NB4 (cell line): Measurements from ENCODE around the gene BMPR1B.

Experiments used
- DNase-seq: peaks from one replicate; pipeline ENCODE4 v3.0.0; 2010; ENCODE audit warnings: low read depth
- H3K4me3 ChIP-seq: one replicate; pipeline ENCODE4 v1.5.1; 2011; ENCODE audit warnings: mild to moderate bottlenecking, low read depth, low read length, moderate library complexity
- CTCF ChIP-seq: IDR thresholded peaks from one replicate; pipeline ENCODE4 v1.5.1; 2012; ENCODE audit warnings: low read depth, low read length
- MYC ChIP-seq: IDR thresholded peaks from 2 replicates; pipeline ENCODE4 v1.6.1; 2011; ENCODE audit warnings: low read depth, low read length
- POLR2A ChIP-seq: IDR thresholded peaks from 2 replicates; pipeline ENCODE4 v1.6.1; 2011; ENCODE audit warnings: mild to moderate bottlenecking; ENCODE audit not compliant: insufficient read length; ENCODE audit errors: extremely low read depth
- TF ChIP-seq, protein P1 (sequence below): IDR thresholded peaks from 2 replicates; pipeline ENCODE4 v1.6.1; 2011; ENCODE audit warnings: low read depth, low read length

The BMPR1B gene

GRCh38 chr4:94782707-94783106 is 25.0 kb downstream of the BMPR1B start:
- TF ChIP-seq MYC (no peak), CTCF (no peak), POLR2A (no peak)
- TF ChIP-seq, protein P1, sequence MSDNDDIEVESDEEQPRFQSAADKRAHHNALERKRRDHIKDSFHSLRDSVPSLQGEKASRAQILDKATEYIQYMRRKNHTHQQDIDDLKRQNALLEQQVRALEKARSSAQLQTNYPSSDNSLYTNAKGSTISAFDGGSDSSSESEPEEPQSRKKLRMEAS, result no peak
- DNase-seq, result no peak
- no peak overlapping the region for H3K4me3 ChIP-seq

- no peak for DNase-seq
- TF ChIP-seq CTCF (no peak), MYC (no peak), POLR2A (no peak)
- TF ChIP-seq, protein P1, result no peak
- H3K4me3 ChIP-seq, result no peak overlapping the region
These were observed 33.9 kb downstream of the BMPR1B start for GRCh38 chr4:94791701-94792100.

- TF ChIP-seq CTCF (no peak), POLR2A (no peak), MYC (no peak)
- TF ChIP-seq, protein P1, result no peak
- DNase-seq, result no peak
- no peak overlapping the region for H3K4me3 ChIP-seq
These were observed 41.1 kb downstream of the BMPR1B start for GRCh38 chr4:94798808-94799207.

GRCh38 chr4:94801016-94801415 is 43.3 kb downstream of the BMPR1B start:
- TF ChIP-seq MYC (no peak), CTCF (no peak), POLR2A (no peak)
- TF ChIP-seq, protein P1, result no peak
- no peak for DNase-seq
- no peak overlapping the region for H3K4me3 ChIP-seq

DNA sequence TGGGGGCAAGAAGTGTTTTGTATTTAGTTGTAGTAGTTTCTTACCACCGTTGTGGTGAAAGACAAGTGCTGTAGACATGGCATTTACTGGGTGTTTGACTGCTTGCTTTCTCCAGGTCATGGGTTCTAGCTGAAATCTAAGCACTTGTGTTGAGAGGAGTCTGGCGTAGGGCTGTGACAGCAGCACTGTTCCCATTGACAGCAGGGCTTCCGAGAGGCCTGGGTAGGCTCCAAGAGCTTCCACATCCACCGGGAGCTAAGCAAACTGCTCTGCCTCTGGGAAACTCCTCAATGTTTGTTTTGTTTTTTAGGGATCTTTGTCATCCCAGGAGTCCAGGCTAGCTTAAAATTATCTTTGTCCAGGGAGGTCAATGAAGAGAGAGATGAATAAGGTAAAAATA is 44.3 kb downstream of the BMPR1B start:
- no peak overlapping the region for H3K4me3 ChIP-seq
- no peak for TF ChIP-seq MYC
- TF ChIP-seq CTCF, result no peak
- TF ChIP-seq POLR2A, result no peak
- TF ChIP-seq, protein P1, result no peak
- no peak for DNase-seq

GRCh38 chr4:94803181-94803580 is 45.4 kb downstream of the BMPR1B start:
- TF ChIP-seq CTCF (no peak), MYC (no peak), POLR2A (no peak)
- TF ChIP-seq, protein P1, result no peak
- no peak overlapping the region for H3K4me3 ChIP-seq
- DNase-seq, result no peak
